Neuronal stem cell (in vitro differentiated cells): Measurements from ENCODE around the gene CYP46A1.

Experiments used
- DNase-seq: peaks from one replicate; pipeline ENCODE4 v3.0.0-alpha.2; 2013; ENCODE audit warnings: low spot score
- H2AFZ ChIP-seq: one replicate; pipeline ENCODE4 v1.6.1; 2013; ENCODE audit warnings: mild to moderate bottlenecking, low read length, inconsistent platforms
- H2AK5ac ChIP-seq: 2 replicates; pipeline ENCODE4 v1.6.1; 2013; ENCODE audit warnings: low read depth, mild to moderate bottlenecking, inconsistent platforms, low read length, moderate library complexity, mixed read lengths
- H2BK120ac ChIP-seq: 2 replicates; pipeline ENCODE4 v1.6.1; 2013; ENCODE audit warnings: low read depth, mild to moderate bottlenecking, inconsistent platforms, low read length, moderate library complexity, mixed read lengths
- H2BK12ac ChIP-seq: one replicate; pipeline ENCODE4 v1.6.1; 2013; ENCODE audit warnings: low read length, inconsistent platforms
- H2BK15ac ChIP-seq: 2 replicates; pipeline ENCODE4 v1.6.1; 2013; ENCODE audit warnings: mild to moderate bottlenecking, low read length, inconsistent platforms, mixed read lengths
- H2BK5ac ChIP-seq: one replicate; pipeline ENCODE4 v1.6.1; 2013; ENCODE audit warnings: inconsistent platforms, mild to moderate bottlenecking, low read length, moderate library complexity
- H3K14ac ChIP-seq: one replicate; pipeline ENCODE4 v1.6.1; 2013; ENCODE audit warnings: low read length, inconsistent platforms
- H3K18ac ChIP-seq: 2 replicates; pipeline ENCODE4 v1.6.1; 2013; ENCODE audit warnings: low read length, inconsistent platforms
- H3K23ac ChIP-seq: 2 replicates; pipeline ENCODE4 v1.6.1; 2013; ENCODE audit warnings: low read depth, mild to moderate bottlenecking, mixed read lengths, low read length, inconsistent platforms; ENCODE audit not compliant: poor library complexity
- H3K27ac ChIP-seq: replicated peaks from 3 replicates; pipeline ENCODE4 v1.5.1; 2013; ENCODE audit warnings: low read length, inconsistent platforms
- H3K27me3 ChIP-seq, 3 experiments: 2 replicates each; pipeline ENCODE4 v1.6.1; 2013; ENCODE audit warnings: low read length in 3 of 3, mild to moderate bottlenecking in 2 of 3, inconsistent platforms in 1 of 3, low read depth in 1 of 3, mixed read lengths in 1 of 3, moderate library complexity in 1 of 3; ENCODE audit not compliant: control insufficient read depth in 3 of 3, insufficient read depth in 3 of 3
- H3K36me3 ChIP-seq, 2 donors: replicated peaks in 1 of 2; 2 replicates each; pipeline ENCODE4 v1.6.1; 2013; ENCODE audit warnings: low read length in 2 of 2; ENCODE audit not compliant: control insufficient read depth in 2 of 2, insufficient read depth in 2 of 2
- H3K4ac ChIP-seq: 2 replicates; pipeline ENCODE4 v1.6.1; 2013; ENCODE audit warnings: inconsistent platforms, mild to moderate bottlenecking, low read length, moderate library complexity
- H3K4me1 ChIP-seq, 2 donors: 1 replicate in 1 of 2; 2 replicates in 1 of 2; pipeline ENCODE4 v1.6.1; 2013; ENCODE audit warnings: low read length in 2 of 2, low read depth in 1 of 2; ENCODE audit not compliant: control insufficient read depth in 2 of 2, insufficient read depth in 1 of 2
- H3K4me2 ChIP-seq: one replicate; pipeline ENCODE4 v1.6.1; 2013; ENCODE audit warnings: mild to moderate bottlenecking, low read length, inconsistent platforms; ENCODE audit not compliant: insufficient read depth, poor library complexity, severe bottlenecking
- H3K4me3 ChIP-seq, 2 donors: 2 replicates each; pipeline ENCODE4 v1.5.1; 2013; ENCODE audit warnings: low read length in 2 of 2, mild to moderate bottlenecking in 2 of 2, inconsistent platforms in 1 of 2, moderate library complexity in 1 of 2
- H3K79me1 ChIP-seq: one replicate; pipeline ENCODE4 v1.6.1; 2013; ENCODE audit warnings: low read depth, mild to moderate bottlenecking, inconsistent platforms, low read length, moderate library complexity
- H3K9ac ChIP-seq: one replicate; pipeline ENCODE4 v1.6.1; 2013; ENCODE audit warnings: mild to moderate bottlenecking, low read depth, low read length, inconsistent platforms; ENCODE audit not compliant: poor library complexity
- H3K9me3 ChIP-seq, 2 donors: replicated peaks in 1 of 2; 2 replicates each; pipeline versions ENCODE3 to v1.6.1; 2013; ENCODE audit warnings: low read length in 2 of 2, mild to moderate bottlenecking in 2 of 2, inconsistent platforms in 1 of 2, low read depth in 1 of 2, mixed read lengths in 1 of 2, moderate library complexity in 1 of 2; ENCODE audit not compliant: control insufficient read depth in 2 of 2, insufficient read depth in 1 of 2
- H4K8ac ChIP-seq: one replicate; pipeline ENCODE4 v1.6.1; 2013; ENCODE audit warnings: low read depth, mild to moderate bottlenecking, inconsistent platforms, low read length, moderate library complexity
- H4K91ac ChIP-seq: one replicate; pipeline ENCODE4 v1.6.1; 2013; ENCODE audit warnings: low read length, low read depth, mild to moderate bottlenecking, inconsistent platforms; ENCODE audit not compliant: poor library complexity
- WGBS, 2 donors: extraction: QIAGEN DNeasy Blood & Tissue Kit; methylation state at CpG; one replicate each; pipeline ENCODE4 v1.1.7; 2013; ENCODE audit warnings: missing lambda C conversion rate in 2 of 2, mixed read lengths in 1 of 2; ENCODE audit not compliant: insufficient read length in 2 of 2, insufficient replicate concordance in 1 of 2; ENCODE audit errors: extremely low coverage in 2 of 2; 5-methylcytosine and 5-hydroxymethylcytosine counted together

Gene CYP46A1

DNA sequence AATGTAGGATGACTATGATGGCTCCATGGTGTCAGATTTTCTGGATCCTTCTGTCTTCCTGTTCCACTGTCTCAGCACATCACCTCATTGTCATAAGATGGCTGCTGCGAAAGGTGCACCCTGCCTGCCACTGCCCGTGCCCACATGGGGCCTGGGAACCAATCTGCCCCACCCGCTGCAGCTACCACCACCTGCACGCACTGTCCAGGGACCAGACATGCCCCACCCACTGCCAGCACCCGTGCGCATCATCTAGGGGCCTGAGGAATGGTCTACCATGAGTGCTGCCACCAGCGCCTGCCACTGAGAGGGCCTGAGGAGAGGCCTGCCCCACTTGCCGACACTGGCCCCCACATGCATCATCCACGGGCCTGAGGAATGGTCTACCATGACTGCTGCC is 23.8 kb downstream of the CYP46A1 start:
- Histone ChIP-seq H3K14ac (no peak overlapping the region), H3K4me1 (no peaks in the 10 kb centered on the region), H4K91ac (no peak overlapping the region), H3K79me1 (peaks cover 1% of the 10 kb centered on the region), H2BK120ac (no peak overlapping the region), H3K23ac (no peak overlapping the region), H4K8ac (no peak overlapping the region), H3K27ac (no peak overlapping the region), H2AK5ac (no peak overlapping the region), H3K27me3 (no peaks in the 10 kb centered on the region), H3K4ac (no peak overlapping the region), H2BK12ac (no peak overlapping the region), H2AFZ (no peak overlapping the region), H3K9ac (no peak overlapping the region), H3K18ac (no peak overlapping the region), H3K36me3 (peaks cover 0 to 8% of the 10 kb centered on the region in 2 donors), H2BK15ac (no peak overlapping the region), H2BK5ac (no peak overlapping the region), H3K4me2 (no peak overlapping the region), H3K9me3 (peaks cover 20 to 39% of the 10 kb centered on the region in 2 donors), H3K4me3 (no peak overlapping the region)
- DNase-seq, result no peak
- no CpG with 5 or more reads among the region's 9 CpGs for WGBS, 2 donors

DNA sequence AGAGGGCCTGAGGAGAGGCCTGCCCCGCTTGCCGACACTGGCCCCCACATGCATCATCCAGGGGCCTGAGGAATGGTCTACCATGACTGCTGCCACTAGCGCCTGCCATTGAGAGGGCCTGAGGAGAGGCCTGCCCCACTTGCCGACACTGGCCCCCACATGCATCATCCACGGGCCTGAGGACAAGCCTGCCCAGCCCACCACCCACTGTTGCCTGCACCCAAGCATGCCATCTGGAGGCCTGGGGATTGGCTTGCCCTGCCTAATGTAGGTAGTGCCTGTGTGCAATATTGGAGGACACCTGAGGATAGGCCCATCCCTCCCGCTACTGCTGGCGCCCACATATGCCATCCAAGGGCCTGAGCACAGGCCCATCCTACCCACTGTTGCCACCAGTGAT is 24.4 kb downstream of the CYP46A1 start:
- H4K91ac ChIP-seq, result no peak overlapping the region
- no peak overlapping the region for H2AK5ac ChIP-seq
- peaks cover 14 to 34% of the 10 kb centered on the region in 2 donors for H3K9me3 ChIP-seq
- H2BK12ac ChIP-seq, result no peak overlapping the region
- H3K23ac ChIP-seq, result peak overlapping the region; percentile 57
- no peak overlapping the region for H2BK120ac ChIP-seq
- no peak for DNase-seq
- no CpG with 5 or more reads among the region's 7 CpGs for WGBS, 2 donors
- H3K18ac ChIP-seq, result no peak overlapping the region
- no peak overlapping the region for H2BK15ac ChIP-seq
- H3K4me1 ChIP-seq, result no peaks in the 10 kb centered on the region
- peaks cover 0 to 8% of the 10 kb centered on the region in 2 donors for H3K36me3 ChIP-seq
- peaks cover 1% of the 10 kb centered on the region for H3K79me1 ChIP-seq
- no peak overlapping the region for H3K27ac ChIP-seq
- H3K14ac ChIP-seq, result no peak overlapping the region
- no peak overlapping the region for H3K4me3 ChIP-seq
- H2AFZ ChIP-seq, result no peak overlapping the region
- H2BK5ac ChIP-seq, result no peak overlapping the region
- no peaks in the 10 kb centered on the region for H3K27me3 ChIP-seq
- no peak overlapping the region for H3K9ac ChIP-seq
- no peak overlapping the region for H4K8ac ChIP-seq
- H3K4me2 ChIP-seq, result no peak overlapping the region
- H3K4ac ChIP-seq, result no peak overlapping the region

DNA sequence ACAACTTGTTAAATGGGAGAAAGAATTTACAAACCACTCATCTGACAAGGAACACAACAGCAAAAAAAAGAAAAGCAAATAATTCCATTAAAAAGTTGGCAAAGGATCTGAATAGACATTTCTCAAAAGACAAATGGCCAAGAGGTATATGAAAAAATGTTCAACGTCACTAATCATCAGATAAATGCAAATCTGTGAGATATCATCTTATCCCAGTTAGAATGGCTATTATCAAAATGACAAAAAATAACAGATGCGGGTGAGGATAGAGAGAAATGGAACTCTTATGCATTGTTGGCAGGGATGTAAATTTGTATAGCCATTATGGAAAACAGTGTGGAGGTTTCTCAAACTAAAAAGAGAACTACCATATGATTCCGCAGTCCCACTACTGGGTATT is 29.9 kb downstream of the CYP46A1 start:
- no peak overlapping the region for H2AFZ ChIP-seq
- H3K27ac ChIP-seq, result no peak overlapping the region
- no peaks in the 10 kb centered on the region for H3K36me3 ChIP-seq
- H2AK5ac ChIP-seq, result no peak overlapping the region
- no peak overlapping the region for H3K4ac ChIP-seq
- no peak overlapping the region for H3K4me2 ChIP-seq
- H2BK5ac ChIP-seq, result no peak overlapping the region
- WGBS, 2 donors, result no CpG with 5 or more reads among the region's 3 CpGs
- no peaks in the 10 kb centered on the region for H3K4me1 ChIP-seq
- H3K27me3 ChIP-seq, result no peaks in the 10 kb centered on the region
- no peak overlapping the region for H2BK120ac ChIP-seq
- no peak overlapping the region for H3K4me3 ChIP-seq
- no peak overlapping the region for H4K8ac ChIP-seq
- no peak overlapping the region for H2BK15ac ChIP-seq
- no peak overlapping the region for H4K91ac ChIP-seq
- no peak overlapping the region for H3K9ac ChIP-seq
- H3K23ac ChIP-seq, result no peak overlapping the region
- DNase-seq, result no peak
- H3K14ac ChIP-seq, result no peak overlapping the region
- no peaks in the 10 kb centered on the region for H3K79me1 ChIP-seq
- H3K18ac ChIP-seq, result no peak overlapping the region
- H3K9me3 ChIP-seq, result peaks cover 0 to 9% of the 10 kb centered on the region in 2 donors
- H2BK12ac ChIP-seq, result no peak overlapping the region

DNA sequence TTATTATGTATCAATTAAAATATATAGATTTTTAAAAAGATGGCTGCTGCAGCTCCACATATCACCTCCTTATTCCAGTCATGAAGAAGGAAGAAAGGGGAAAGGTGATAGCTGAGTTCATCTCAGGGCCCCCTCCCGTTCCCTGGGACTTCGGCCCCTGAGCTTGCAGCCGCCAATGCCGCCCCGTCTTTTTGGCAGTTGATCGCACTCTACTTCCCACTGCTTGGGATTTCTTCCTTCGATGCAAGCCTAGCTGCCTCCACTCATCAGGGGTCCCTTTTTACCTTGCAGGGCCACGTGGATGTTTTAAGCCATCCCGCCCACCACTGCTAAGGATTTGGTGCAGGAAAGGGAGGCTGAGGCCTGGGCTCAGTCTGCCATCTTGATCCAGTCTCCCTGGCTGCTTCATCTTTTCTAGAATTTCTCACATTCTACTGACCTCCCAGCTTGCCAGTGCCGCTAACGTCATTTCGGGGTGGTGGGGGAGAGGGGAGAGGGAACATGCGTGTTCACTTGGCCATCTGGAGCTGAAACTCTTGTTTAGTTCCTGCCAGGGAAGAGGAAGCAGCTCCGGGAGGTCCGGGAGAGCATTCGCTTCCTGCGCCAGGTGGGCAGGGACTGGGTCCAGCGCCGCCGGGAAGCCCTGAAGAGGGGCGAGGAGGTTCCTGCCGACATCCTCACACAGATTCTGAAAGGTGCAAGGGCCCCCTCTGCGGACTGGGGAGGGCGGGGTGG is 31.3 kb downstream of the CYP46A1 start:
- Histone ChIP-seq H2AK5ac (no peak overlapping the region), H2AFZ (no peak overlapping the region), H3K79me1 (no peaks in the 10 kb centered on the region), H3K27me3 (no peaks in the 10 kb centered on the region), H3K36me3 (no peaks in the 10 kb centered on the region), H4K91ac (no peak overlapping the region), H3K9me3 (peaks cover 0 to 9% of the 10 kb centered on the region in 2 donors), H2BK12ac (no peak overlapping the region), H3K27ac (no peak overlapping the region), H3K4me2 (no peak overlapping the region), H3K9ac (no peak overlapping the region), H3K4me3 (no peak overlapping the region), H3K4me1 (no peaks in the 10 kb centered on the region), H4K8ac (no peak overlapping the region), H2BK5ac (no peak overlapping the region), H3K18ac (peak overlapping the region; percentile 38), H3K23ac (no peak overlapping the region), H2BK120ac (no peak overlapping the region), H3K14ac (no peak overlapping the region), H2BK15ac (no peak overlapping the region), H3K4ac (no peak overlapping the region)
- DNase-seq, result no peak
- WGBS, 2 donors, result no CpG with 5 or more reads among the region's 24 CpGs
